MG63 (cell line): ENCODE measurements around the gene MED13L. TPM values are rescaled to one million over a fixed set of nuclear protein-coding genes. Genes with fewer than 3 reads are reported as not detected.

Experiments used
- DNase-seq: peaks from one replicate; pipeline ENCODE4 v3.0.0-alpha.2; 2020
- H3K27me3 ChIP-seq: fragments of 250-450 bp; sonication (Bioruptor Pico); 2 replicates; pipeline ENCODE4 v1.5.1; 2020; ENCODE audit warnings: mild to moderate bottlenecking, moderate library complexity
- H3K36me3 ChIP-seq: fragments of 250-450 bp; sonication (Bioruptor Pico); 2 replicates; pipeline ENCODE4 v1.5.1; 2020; ENCODE audit warnings: mild to moderate bottlenecking, moderate library complexity
- H3K4me3 ChIP-seq: fragments of 250-450 bp; sonication (Bioruptor Pico); 2 replicates; pipeline ENCODE4 v1.5.1; 2020; ENCODE audit warnings: mild to moderate bottlenecking, moderate library complexity
- H3K9me3 ChIP-seq: fragments of 250-450 bp; sonication (Bioruptor Pico); 2 replicates; pipeline ENCODE4 v1.5.1; 2020; ENCODE audit warnings: mild to moderate bottlenecking, moderate library complexity
- total RNA-seq: library from RNA; depleted of rRNA; stranded (reverse); fragments of >200 nt; shearing (Covaris generic); gene quantifications from 2 replicates; pipeline ENCODE4 v1.2.3, GENCODE V29; 2014; ENCODE audit warnings: low replicate concordance

Gene MED13L
- total RNA-seq, 1 experiment from 2014 or later: 16.1 TPM

DNA sequence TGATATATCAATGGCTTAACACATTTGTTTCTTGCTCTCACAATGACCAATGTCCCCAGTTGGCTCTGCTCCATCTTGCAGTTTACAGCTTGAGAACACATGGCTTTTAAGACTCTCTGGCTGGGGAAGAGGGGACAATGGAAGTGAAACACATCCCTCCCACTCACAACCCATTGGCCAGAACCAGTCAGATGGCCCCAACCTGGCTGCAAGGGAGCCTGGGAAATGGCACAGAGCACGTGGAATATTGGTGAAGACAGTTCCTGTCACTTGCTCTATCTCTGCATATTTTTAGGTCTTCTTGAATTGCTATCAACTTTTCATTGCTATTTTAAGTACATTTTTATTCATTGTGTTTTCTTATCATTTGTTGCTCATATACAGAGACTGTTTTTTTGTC lies 345.4 kb downstream of the MED13L start:
- DNase-seq: no peak
- Histone ChIP-seq H3K4me3 (no peak overlapping the region), H3K9me3 (no peaks in the 10 kb centered on the region), H3K27me3 (peaks cover 3% of the 10 kb centered on the region; the same call in 1 of the 2 replicates), H3K36me3 (no peaks in the 10 kb centered on the region)

DNA sequence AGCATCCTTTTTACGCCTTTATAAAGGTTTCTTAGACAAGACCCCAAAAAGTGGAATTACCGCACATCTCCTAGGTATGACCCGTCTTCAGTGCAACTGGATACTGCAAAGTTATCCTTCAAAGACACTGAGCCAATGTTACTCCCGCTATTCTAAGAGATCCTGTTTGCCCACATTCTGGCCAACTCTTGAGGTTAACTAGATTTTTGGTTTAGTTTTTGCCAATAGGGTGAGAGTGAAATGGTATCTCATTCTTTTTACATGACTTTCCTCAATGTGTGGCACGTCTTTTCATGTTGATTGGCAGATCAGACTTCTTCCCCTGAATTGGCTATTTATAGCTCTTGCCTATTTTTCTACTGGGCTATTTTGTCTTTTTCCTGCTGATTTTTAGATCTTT lies 347.2 kb downstream of the MED13L start:
- H3K4me3 ChIP-seq: no peak overlapping the region
- no peaks in the 10 kb centered on the region for H3K9me3 ChIP-seq
- peaks cover 3% of the 10 kb centered on the region; the same call in 1 of the 2 replicates for H3K27me3 ChIP-seq
- no peaks in the 10 kb centered on the region for H3K36me3 ChIP-seq
- DNase-seq: no peak

GRCh38 chr12:115926037-115926670 lies 351.3 kb downstream of the MED13L start:
- DNase-seq: no peak
- H3K27me3 ChIP-seq: peaks cover 3% of the 10 kb centered on the region; the same call in 1 of the 2 replicates
- peaks cover 6% of the 10 kb centered on the region; the same call in 1 of the 2 replicates for H3K9me3 ChIP-seq
- H3K36me3 ChIP-seq: no peaks in the 10 kb centered on the region
- H3K4me3 ChIP-seq: no peak overlapping the region

GRCh38 chr12:115923851-115924250 lies 353.6 kb downstream of the MED13L start:
- H3K4me3 ChIP-seq: no peak overlapping the region
- no peaks in the 10 kb centered on the region for H3K27me3 ChIP-seq
- DNase-seq: no peak
- H3K36me3 ChIP-seq: no peaks in the 10 kb centered on the region
- H3K9me3 ChIP-seq: peaks cover 6% of the 10 kb centered on the region; the same call in 1 of the 2 replicates

DNA sequence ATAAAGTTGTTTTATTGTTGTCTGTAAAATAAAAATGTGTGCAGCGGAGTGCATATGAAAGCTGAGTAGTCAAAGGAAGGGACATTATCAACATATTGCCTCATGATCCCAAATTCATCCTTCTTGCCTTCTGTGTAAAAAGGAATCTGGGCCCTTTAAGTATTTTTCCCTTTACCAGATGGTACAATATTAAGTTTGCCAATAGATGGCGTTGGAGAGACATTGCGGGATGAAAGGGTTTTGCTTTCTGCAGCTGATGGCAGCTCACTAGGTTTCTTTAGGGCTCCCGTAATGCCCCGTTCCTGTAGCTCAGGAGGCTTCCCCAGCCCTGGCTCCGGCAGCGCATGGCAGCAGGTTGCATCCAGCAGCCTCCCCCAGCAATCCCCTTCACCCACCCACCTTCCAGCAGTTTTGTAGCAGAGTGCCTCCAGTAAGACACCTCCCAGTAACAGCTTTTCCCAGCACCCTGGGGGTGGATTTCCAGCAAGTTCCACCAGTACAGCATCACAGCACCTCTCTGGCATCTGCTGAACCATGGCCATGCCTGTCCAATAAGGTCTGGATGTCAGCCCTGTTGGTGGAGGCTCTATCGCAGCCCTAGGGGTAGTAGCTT lies 354.4 kb downstream of the MED13L start:
- no peaks in the 10 kb centered on the region for H3K27me3 ChIP-seq
- H3K36me3 ChIP-seq: no peaks in the 10 kb centered on the region
- no peak for DNase-seq
- peaks cover 6% of the 10 kb centered on the region; the same call in 1 of the 2 replicates for H3K9me3 ChIP-seq
- H3K4me3 ChIP-seq: no peak overlapping the region

DNA sequence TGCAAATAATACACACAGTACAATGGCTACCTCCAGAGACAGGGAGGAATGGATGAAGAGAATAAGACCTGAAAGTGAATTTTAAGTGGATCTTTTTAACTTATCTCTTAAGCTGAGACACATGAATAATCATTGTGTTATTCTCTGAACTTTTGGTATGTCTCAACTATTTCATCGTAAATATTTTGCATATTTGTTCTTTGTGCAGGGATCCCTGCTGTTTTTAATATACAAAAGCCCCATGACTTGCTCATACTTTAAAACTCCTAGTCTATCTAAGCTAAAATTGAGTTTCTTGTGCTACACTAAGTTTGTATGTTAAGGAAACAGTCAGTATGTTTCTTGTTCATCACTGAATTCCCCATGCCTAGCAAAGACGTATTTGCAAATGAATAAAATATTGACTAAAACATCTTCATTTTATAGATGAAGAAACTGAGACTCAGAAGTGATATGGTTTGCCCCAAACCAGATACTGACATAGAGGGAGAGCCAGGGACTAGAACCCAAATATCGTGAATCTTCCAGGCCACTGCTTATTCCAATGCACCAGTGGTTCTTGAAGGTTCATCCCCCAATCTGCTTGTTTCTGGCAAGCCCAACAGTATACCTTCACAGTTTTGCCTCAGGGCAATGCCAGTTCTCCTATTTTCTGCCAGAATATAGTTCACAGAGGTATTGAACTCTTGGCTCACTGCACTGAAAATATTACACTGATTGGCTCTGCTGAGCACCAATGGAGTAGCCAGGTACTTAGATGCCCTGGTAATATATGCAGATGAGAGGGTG lies 356.9 kb downstream of the MED13L start:
- no peaks in the 10 kb centered on the region for H3K36me3 ChIP-seq
- H3K27me3 ChIP-seq: no peaks in the 10 kb centered on the region
- no peak overlapping the region for H3K4me3 ChIP-seq
- peaks cover 6% of the 10 kb centered on the region; the same call in 1 of the 2 replicates for H3K9me3 ChIP-seq
- DNase-seq: no peak

DNA sequence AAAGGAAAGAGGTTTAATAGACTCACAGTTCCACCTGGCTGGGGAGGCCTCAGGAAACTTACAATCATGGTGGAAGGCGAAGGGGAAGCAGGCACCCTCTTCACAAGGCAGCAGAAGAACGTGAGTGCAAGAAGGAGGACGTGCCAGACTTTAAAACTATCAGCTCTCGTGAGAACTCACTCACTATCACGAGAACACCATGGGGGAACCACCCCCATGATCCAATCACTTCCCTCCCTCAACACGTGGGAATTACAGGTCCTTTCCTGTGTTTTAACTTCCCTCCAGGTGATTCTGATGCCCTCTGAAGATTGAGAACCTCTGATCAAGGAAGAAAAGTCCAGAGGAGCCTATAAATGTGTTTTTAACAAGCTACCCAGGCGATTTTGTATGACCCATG lies 358.7 kb downstream of the MED13L start:
- DNase-seq: no peak
- H3K27me3 ChIP-seq: no peaks in the 10 kb centered on the region
- peaks cover 6% of the 10 kb centered on the region; the same call in 1 of the 2 replicates for H3K9me3 ChIP-seq
- H3K36me3 ChIP-seq: no peaks in the 10 kb centered on the region
- no peak overlapping the region for H3K4me3 ChIP-seq

DNA sequence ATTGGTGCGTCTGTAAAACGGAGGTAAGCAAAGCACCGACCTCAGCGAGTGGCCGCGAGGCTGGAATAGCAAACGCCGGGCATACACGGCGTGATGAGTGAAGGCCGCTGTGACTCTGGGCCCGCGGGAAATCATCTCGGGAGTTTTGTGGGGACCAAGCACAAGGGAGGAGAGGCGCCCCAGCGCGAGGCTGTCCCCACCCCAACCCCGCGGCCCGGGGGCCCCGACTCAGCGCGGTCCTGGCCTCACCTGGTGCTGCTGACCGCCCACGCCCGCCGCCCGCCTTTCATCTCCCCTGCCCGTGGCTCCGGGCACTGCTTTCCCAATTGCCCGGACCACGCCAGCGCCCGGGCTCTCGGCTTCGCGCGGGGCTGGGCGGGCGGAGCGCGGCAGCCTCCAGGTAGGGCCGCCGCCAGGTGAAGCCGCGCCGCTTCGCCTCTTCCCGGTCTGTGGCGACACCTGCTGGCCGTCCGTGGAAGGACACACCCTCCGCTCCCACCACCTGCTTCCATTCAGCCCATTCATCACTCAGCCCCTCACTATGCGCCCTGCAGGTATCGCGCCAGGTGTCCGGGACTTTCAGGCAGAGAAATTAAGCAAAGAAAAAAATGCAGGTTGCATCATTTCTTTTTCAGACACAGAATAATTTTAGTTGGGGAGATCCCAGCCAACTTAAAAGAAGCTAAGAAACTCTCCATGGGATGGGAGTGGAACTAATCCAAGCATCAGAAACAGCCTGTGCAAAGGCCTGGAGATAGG lies 360.4 kb downstream of the MED13L start:
- H3K27me3 ChIP-seq: no peaks in the 10 kb centered on the region
- H3K36me3 ChIP-seq: no peaks in the 10 kb centered on the region
- peak; percentile 12 for DNase-seq
- H3K4me3 ChIP-seq: no peak overlapping the region
- no peaks in the 10 kb centered on the region for H3K9me3 ChIP-seq

GRCh38 chr12:115914122-115914521 lies 363.4 kb downstream of the MED13L start:
- H3K36me3 ChIP-seq: no peaks in the 10 kb centered on the region
- no peak overlapping the region for H3K4me3 ChIP-seq
- no peak for DNase-seq
- no peaks in the 10 kb centered on the region for H3K9me3 ChIP-seq
- H3K27me3 ChIP-seq: no peaks in the 10 kb centered on the region

GRCh38 chr12:115912440-115912839 lies 365.1 kb downstream of the MED13L start:
- Histone ChIP-seq H3K27me3 (no peaks in the 10 kb centered on the region), H3K36me3 (no peaks in the 10 kb centered on the region), H3K9me3 (no peaks in the 10 kb centered on the region), H3K4me3 (no peak overlapping the region)
- no peak for DNase-seq

DNA sequence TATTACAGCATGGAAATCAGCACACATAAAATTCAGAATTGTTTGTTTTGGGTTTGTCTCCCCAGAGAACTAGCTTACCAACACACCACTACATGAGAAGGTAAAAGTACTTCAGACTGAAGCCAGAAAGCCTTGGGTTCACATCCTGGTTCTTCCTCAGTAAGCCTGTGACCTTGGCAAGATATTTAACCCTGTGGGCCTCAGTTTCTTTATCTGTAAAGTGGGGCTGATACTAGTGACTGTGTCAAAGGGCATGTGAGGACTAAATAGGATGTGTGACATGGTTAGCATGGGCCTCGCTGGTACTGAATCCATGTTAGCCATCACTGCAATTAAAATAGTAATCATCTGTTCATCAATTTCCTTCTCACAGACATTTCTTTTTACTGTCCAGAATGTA lies 366.1 kb downstream of the MED13L start:
- Histone ChIP-seq H3K9me3 (no peaks in the 10 kb centered on the region), H3K27me3 (no peaks in the 10 kb centered on the region), H3K4me3 (no peak overlapping the region), H3K36me3 (no peaks in the 10 kb centered on the region)
- DNase-seq: no peak

DNA sequence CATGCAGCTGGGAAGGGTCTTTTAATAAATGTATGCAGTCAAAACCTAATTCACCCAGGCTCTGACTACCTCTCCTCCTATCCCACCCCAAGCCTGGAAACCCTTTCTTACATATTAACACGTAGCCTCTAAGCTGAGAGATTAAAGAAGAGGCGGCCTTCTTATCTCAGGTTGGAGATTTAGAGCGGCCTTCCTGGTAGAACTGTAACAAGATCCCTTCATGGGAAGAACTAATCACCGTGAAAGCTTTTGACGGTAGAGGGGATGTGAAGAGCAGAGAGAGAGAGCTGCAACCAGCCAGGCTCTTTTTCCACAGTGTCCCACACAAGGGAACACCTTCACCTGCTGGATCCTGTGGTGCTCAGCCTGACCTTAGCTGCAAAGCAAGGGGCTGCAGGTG lies 367.4 kb downstream of the MED13L start:
- no peaks in the 10 kb centered on the region for H3K9me3 ChIP-seq
- no peaks in the 10 kb centered on the region for H3K27me3 ChIP-seq
- no peak for DNase-seq
- H3K36me3 ChIP-seq: no peaks in the 10 kb centered on the region
- no peak overlapping the region for H3K4me3 ChIP-seq
